Measurements from ENCODE around the gene NTM. TPM values are rescaled to one million over a fixed set of nuclear protein-coding genes. Genes with fewer than 3 reads are reported as not detected.

The NTM gene
- total and polyA plus RNA-seq, 2 of the 8 experiments (the other 6 are each of a cell fraction or from before 2014, with no cell fraction given): 13.4 to 20.0 TPM

- no peak for TF ChIP-seq CHD7 (IDR thresholded peaks at IDR 0.05; ENCODE audit: insufficient replicate concordance, low read length)
- TF ChIP-seq BACH1 (IDR thresholded peaks at IDR 0.05; ENCODE audit: low read length): no peak
- no peak for TF ChIP-seq CREB1 (IDR thresholded peaks at IDR 0.05)
- no peak for TF ChIP-seq ATF2 (IDR thresholded peaks at IDR 0.05; ENCODE audit: low read length)
- TF ChIP-seq RFX5 (IDR thresholded peaks at IDR 0.05; ENCODE audit: borderline replicate concordance, low read depth, low read length): no peak
- TF ChIP-seq KDM5A (IDR thresholded peaks at IDR 0.05; ENCODE audit: low read length): no peak
Measured at GRCh38 chr11:132187814-132188213, 817.4 kb downstream of the NTM start (continued).
